Aorta (tissue), 5 donors: ENCODE results near the gene KRT73. TPM values are rescaled to one million over a fixed set of nuclear protein-coding genes. Genes with fewer than 3 reads are reported as not detected.

ENCODE experiments used
- ATAC-seq: fragments of 200-7000 bp; cut with Tn5 transposase; one replicate; pipeline ENCODE4 v1.9.1; 2022; ENCODE audit warnings: moderate library complexity; ENCODE audit not compliant: low FRiP score
- DNase-seq, 2 donors: peaks; one replicate each; pipeline ENCODE4 v3.0.0-alpha.2; 2020
- H3K27ac ChIP-seq, 2 donors: one replicate each; pipeline ENCODE4 v1.5.1; 2013; ENCODE audit warnings: low read length in 2 of 2, mild to moderate bottlenecking in 2 of 2, moderate library complexity in 2 of 2, control low read depth in 1 of 2, inconsistent platforms in 1 of 2, low read depth in 1 of 2
- H3K27me3 ChIP-seq, 2 donors: one replicate each; pipeline ENCODE4 v1.6.1; 2013; ENCODE audit warnings: control low read depth in 1 of 2, low read length in 1 of 2, mild to moderate bottlenecking in 1 of 2, moderate library complexity in 1 of 2; ENCODE audit not compliant: insufficient read depth in 2 of 2, control insufficient read depth in 1 of 2
- H3K36me3 ChIP-seq, 2 donors: one replicate each; pipeline ENCODE4 v1.6.1; 2013; ENCODE audit warnings: control low read depth in 1 of 2, low read length in 1 of 2, mild to moderate bottlenecking in 1 of 2; ENCODE audit not compliant: insufficient read depth in 2 of 2, control insufficient read depth in 1 of 2
- H3K4me1 ChIP-seq, 2 donors: one replicate each; pipeline ENCODE4 v1.6.1; 2013; ENCODE audit warnings: low read length in 2 of 2, control low read depth in 1 of 2, mild to moderate bottlenecking in 1 of 2, moderate library complexity in 1 of 2; ENCODE audit not compliant: insufficient read depth in 2 of 2, control insufficient read depth in 1 of 2
- H3K4me3 ChIP-seq, 2 donors: one replicate each; pipeline ENCODE4 v1.5.1; 2013; ENCODE audit warnings: low read length in 2 of 2, control low read depth in 1 of 2, mild to moderate bottlenecking in 1 of 2
- H3K9me3 ChIP-seq: one replicate; pipeline ENCODE4 v1.6.1; 2013; ENCODE audit warnings: mild to moderate bottlenecking, low read length; ENCODE audit not compliant: control insufficient read depth
- WGBS, 2 donors: extraction: QIAGEN DNeasy Blood & Tissue Kit; methylation state at CpG; one replicate each; pipeline ENCODE4 v1.1.7; 2013; 5-methylcytosine and 5-hydroxymethylcytosine counted together
- intact Hi-C, 2 donors: fragments of 100-400 bp; cut with DNase I; formaldehyde crosslinking; loops; one replicate each; pipeline versions ENCODE4 v1.14.2 to v1.15.0; 2022
- polyA plus RNA-seq, 2 donors: library from polyadenylated mRNA; stranded (reverse); fragments of 200-250 nt; gene quantifications; one replicate each; pipeline ENCODE4 v1.2.3, GENCODE V29; 2013
- total RNA-seq, 2 donors: library from RNA; stranded (reverse); fragmentation: NEBNext Ultra II Directional; extraction: Animal tissue kit (Norgen Biotek cat#: 25700); gene quantifications; one replicate each; pipeline ENCODE4 v1.2.1, GENCODE V29; 2021
- donor health status: healthy with polysubstance abuse.
- donor health status: Bipolar disorder and iron deficiency.
- donor health status: DM: no; HTN: no; CAD: no.
- donor health status: DM: no; HTN: no; CAD: no.
- donor health status: DM: yes; HTN: yes; CAD: no.

The KRT73 gene
- total and polyA plus RNA-seq, 4 donors = not detected

- H3K27me3 ChIP-seq = peaks cover 0 to 3% of the 10 kb centered on the region in 2 donors
- ATAC-seq (no peak), DNase-seq (no peak)
- H3K4me1 ChIP-seq = no peaks in the 10 kb centered on the region
- no peaks in the 10 kb centered on the region for H3K9me3 ChIP-seq
- no peak overlapping the region for H3K4me3 ChIP-seq
- WGBS, 2 donors = 69 to 70% methylated on average over 4 of the region's 4 CpGs
- no peaks in the 10 kb centered on the region for H3K36me3 ChIP-seq
- intact Hi-C loops = no loop called here
- H3K27ac ChIP-seq = no peak overlapping the region
These were observed 41.6 kb upstream of the KRT73 start for GRCh38 chr12:52659951-52660350.

DNA sequence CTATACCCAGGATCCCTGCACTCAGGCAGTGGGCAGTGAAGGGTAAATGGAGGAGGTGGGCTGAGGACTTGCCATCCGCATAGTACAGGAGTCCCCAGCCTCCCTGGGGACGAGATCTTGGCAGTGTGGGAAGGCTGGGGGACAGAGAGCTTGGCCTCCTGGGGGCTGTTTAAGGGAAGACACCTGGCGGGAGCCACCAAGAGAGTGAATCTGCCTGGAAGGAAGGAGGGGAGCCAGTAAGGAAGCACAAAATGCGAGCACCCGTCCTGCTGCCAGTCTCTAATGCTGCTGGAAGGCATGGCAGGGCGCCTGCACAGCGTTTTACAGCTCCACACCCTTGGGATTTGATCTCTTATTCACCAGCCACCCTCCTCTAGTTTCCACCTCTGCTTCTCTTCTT is 41.0 kb upstream of the KRT73 start:
- Histone ChIP-seq H3K36me3 (no peaks in the 10 kb centered on the region), H3K27me3 (peaks cover 0 to under 1% of the 10 kb centered on the region in 2 donors), H3K27ac (no peak overlapping the region), H3K4me3 (no peak overlapping the region), H3K9me3 (no peaks in the 10 kb centered on the region), H3K4me1 (no peaks in the 10 kb centered on the region)
- intact Hi-C loops = no loop called here
- no peak for DNase-seq
- 53 to 55% methylated on average over 7 of the region's 7 CpGs for WGBS, 2 donors
- ATAC-seq = no peak

- Histone ChIP-seq H3K27ac (no peak overlapping the region), H3K4me1 (no peaks in the 10 kb centered on the region), H3K4me3 (no peak overlapping the region), H3K27me3 (no peaks in the 10 kb centered on the region), H3K36me3 (no peaks in the 10 kb centered on the region), H3K9me3 (no peaks in the 10 kb centered on the region)
- no peak for ATAC-seq
- intact Hi-C loops = no loop called here
- 72 to 75% methylated on average over 4 of the region's 4 CpGs for WGBS, 2 donors
- no peak for DNase-seq
These were observed 39.8 kb upstream of the KRT73 start for GRCh38 chr12:52658196-52658595.

GRCh38 chr12:52657250-52657902 is 39.0 kb upstream of the KRT73 start:
- Histone ChIP-seq H3K4me3 (no peak overlapping the region), H3K9me3 (no peaks in the 10 kb centered on the region), H3K4me1 (no peaks in the 10 kb centered on the region), H3K27ac (no peak overlapping the region), H3K27me3 (no peaks in the 10 kb centered on the region), H3K36me3 (no peaks in the 10 kb centered on the region)
- ATAC-seq = no peak
- no peak for DNase-seq
- intact Hi-C loops = no loop called here
- 75 to 90% methylated on average over 6 of the region's 6 CpGs for whole genome bisulfite sequencing, 2 donors

DNA sequence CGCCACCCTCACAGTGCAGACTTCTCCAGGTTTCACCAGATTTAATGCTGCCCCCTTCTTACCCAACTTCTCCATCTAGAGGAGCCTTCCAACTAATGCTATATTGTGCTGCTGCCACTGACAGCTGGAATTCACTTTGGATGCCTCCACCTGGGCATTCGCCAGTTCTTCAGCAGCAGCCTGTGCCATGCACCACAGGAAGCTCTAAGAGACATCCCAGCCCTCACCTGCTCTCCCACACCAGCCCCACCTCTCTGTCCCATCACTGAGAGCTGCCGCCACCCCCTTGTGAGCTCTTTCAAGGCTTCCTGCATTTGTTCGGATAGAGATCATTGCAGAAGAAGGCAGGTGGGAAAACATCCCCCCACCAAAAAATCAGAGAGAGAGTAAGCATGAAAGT is 38.3 kb upstream of the KRT73 start:
- no peak for DNase-seq
- ATAC-seq = no peak
- no peaks in the 10 kb centered on the region for H3K27me3 ChIP-seq
- intact Hi-C loops = no loop called here
- H3K36me3 ChIP-seq = no peaks in the 10 kb centered on the region
- 68 to 75% methylated on average over 4 of the region's 4 CpGs for WGBS, 2 donors
- no peak overlapping the region for H3K4me3 ChIP-seq
- no peaks in the 10 kb centered on the region for H3K9me3 ChIP-seq
- no peaks in the 10 kb centered on the region for H3K4me1 ChIP-seq
- H3K27ac ChIP-seq = no peak overlapping the region

DNA sequence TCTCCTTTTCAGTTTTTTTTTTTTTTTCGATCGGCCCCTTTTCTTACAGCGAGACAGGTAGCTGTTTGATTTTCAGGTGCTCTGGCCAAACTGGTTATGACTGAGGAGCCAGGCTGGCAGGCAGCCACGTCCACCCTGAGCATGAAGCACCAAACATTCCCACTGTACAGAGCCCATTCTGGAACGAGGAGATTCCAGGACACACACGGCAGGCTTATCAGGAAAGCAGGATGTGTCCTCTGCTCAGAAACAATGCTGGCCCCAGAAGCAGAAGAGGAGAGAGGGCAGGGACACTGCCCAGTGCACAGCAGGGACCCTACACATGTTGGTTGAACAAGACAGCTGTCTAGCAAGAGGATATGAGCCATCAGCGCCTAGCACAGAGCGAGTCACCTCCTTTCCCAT is 37.4 kb upstream of the KRT73 start:
- WGBS, 2 donors = 63 to 65% methylated on average over 8 of the region's 8 CpGs
- Histone ChIP-seq H3K36me3 (no peaks in the 10 kb centered on the region), H3K9me3 (no peaks in the 10 kb centered on the region), H3K4me1 (no peaks in the 10 kb centered on the region), H3K27me3 (no peaks in the 10 kb centered on the region), H3K4me3 (no peak overlapping the region), H3K27ac (no peak overlapping the region)
- DNase-seq = no peak
- intact Hi-C loops = no loop called here
- ATAC-seq = no peak

DNA sequence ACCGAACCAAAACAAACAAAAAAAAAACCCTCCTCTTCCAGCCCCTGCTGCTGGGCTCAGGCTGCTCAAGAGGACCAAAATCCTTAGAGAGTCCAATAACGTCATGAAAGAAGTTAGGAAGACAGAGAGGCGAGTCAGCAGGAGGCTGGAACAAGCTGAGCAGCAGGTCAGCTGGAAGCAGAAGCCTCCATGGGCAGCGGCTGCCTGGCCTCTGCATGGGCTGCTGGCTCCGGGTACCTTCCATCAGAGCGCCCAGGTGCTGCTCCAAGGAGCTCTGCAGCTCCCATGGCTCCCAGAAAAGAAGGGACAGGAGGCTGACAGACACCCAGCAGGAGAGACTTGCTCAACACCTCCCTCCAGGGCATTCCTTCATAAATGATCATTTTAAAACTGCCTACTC is 36.9 kb upstream of the KRT73 start:
- H3K9me3 ChIP-seq = no peaks in the 10 kb centered on the region
- no peaks in the 10 kb centered on the region for H3K27me3 ChIP-seq
- no peaks in the 10 kb centered on the region for H3K36me3 ChIP-seq
- no peak overlapping the region for H3K27ac ChIP-seq
- intact Hi-C loops = no loop called here
- 38 to 54% methylated on average over 6 of the region's 6 CpGs for WGBS, 2 donors
- no peak overlapping the region for H3K4me3 ChIP-seq
- DNase-seq (no peak), ATAC-seq (no peak)
- no peaks in the 10 kb centered on the region for H3K4me1 ChIP-seq

- H3K27me3 ChIP-seq = no peaks in the 10 kb centered on the region
- 94 to 97% methylated on average over 16 of the region's 16 CpGs for whole genome bisulfite sequencing, 2 donors
- H3K4me1 ChIP-seq = no peaks in the 10 kb centered on the region
- H3K9me3 ChIP-seq = no peaks in the 10 kb centered on the region
- intact Hi-C loops = no loop called here
- no peak for DNase-seq
- ATAC-seq = no peak
- H3K4me3 ChIP-seq = no peak within 1 kb of the TSS
- no peak within 1 kb of the TSS for H3K27ac ChIP-seq
- H3K36me3 ChIP-seq = no peaks in the 10 kb centered on the region
These were observed 33.4 kb upstream of the KRT73 start, which contains the start of gene KRT2 for GRCh38 chr12:52651726-52652261. KRT2 (minus strand) TSS chr12:52652211; CDS start chr12:52652142, 69 bp downstream.

DNA sequence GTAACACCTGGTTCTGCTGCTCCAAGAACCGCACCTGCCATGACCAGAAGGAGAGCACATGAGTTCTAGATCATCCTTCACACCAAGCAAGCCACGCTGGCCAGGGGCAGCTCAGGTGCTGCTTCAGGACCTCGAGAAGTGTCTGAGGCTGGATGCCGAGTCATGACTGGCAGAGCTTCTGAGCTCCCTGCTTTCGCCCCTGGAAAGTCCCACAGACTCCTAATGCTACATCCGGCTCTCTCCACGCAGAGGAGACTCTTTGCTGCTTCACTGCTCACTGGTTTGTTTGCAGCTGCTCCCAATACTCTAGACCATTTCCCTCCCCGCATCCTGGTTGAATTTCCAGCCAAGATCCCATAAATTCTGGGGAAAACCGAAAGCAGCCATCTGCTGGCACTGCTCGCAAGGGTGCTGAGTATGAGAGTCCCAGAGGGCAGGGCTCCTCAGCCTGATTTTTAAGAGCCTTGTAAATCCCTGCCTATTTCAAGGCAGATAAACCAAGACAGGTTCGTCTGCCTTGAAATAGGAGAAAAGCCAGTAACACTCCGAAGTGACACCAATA is 32.2 kb upstream of the KRT73 start:
- no peak for ATAC-seq
- no peaks in the 10 kb centered on the region for H3K27me3 ChIP-seq
- intact Hi-C loops = no loop called here
- no peaks in the 10 kb centered on the region for H3K36me3 ChIP-seq
- no peak for DNase-seq
- 43 to 53% methylated on average over 12 of the region's 12 CpGs for WGBS, 2 donors
- H3K4me3 ChIP-seq = no peak overlapping the region
- H3K9me3 ChIP-seq = no peaks in the 10 kb centered on the region
- no peaks in the 10 kb centered on the region for H3K4me1 ChIP-seq
- no peak overlapping the region for H3K27ac ChIP-seq
